HEK293 (cell line): ENCODE data around the gene PRUNE2.

Experiments
- CTCF ChIA-PET: fragments of 350-600 bp; formaldehyde crosslinking; extraction: SDS; loops from one replicate; lab custom pipeline; 2021; ENCODE audit warnings: antibody characterized with exemption; lab: Yijun Ruan, JAX
- POLR2A ChIA-PET: fragments of 300-600 bp; formaldehyde crosslinking; extraction: SDS; loops from one replicate; lab custom pipeline; 2020; ENCODE audit warnings: antibody characterized with exemption, inconsistent platforms; lab: Yijun Ruan, JAX
- H3K27ac ChIP-seq: fragments of 200-500 bp; sonication (Bioruptor generic); 2 replicates; pipeline ENCODE4 v1.5.1; 2014; ENCODE audit warnings: low read depth, low read length, control low read depth, inconsistent platforms; ENCODE audit errors: extremely low read depth
- H3K36me3 ChIP-seq, 2 experiments: fragments of 200-500 bp in 1 of 2; sonication (Bioruptor generic) in 1 of 2; 1 replicate in 1 of 2; 2 replicates in 1 of 2; pipeline ENCODE4 v1.5.1; 2014 to 2017; ENCODE audit warnings: inconsistent platforms in 2 of 2, low read length in 2 of 2; ENCODE audit not compliant: control insufficient read depth in 2 of 2, insufficient read depth in 1 of 2
- H3K4me1 ChIP-seq: fragments of 200-500 bp; sonication (Bioruptor generic); 2 replicates; pipeline ENCODE4 v1.5.1; 2014; ENCODE audit warnings: mild to moderate bottlenecking, low read length, inconsistent platforms; ENCODE audit not compliant: control insufficient read depth, insufficient read depth
- H3K4me3 ChIP-seq: 2 replicates; pipeline ENCODE4 v1.5.1; 2011; ENCODE audit warnings: low read depth, mild to moderate bottlenecking, control low read depth, low read length, moderate library complexity
- H3K9me3 ChIP-seq: fragments of 200-500 bp; sonication (Bioruptor generic); 2 replicates; pipeline ENCODE4 v1.5.1; 2014; ENCODE audit warnings: low read depth, low read length, inconsistent platforms; ENCODE audit not compliant: control insufficient read depth, insufficient read depth
- HOXC10 ChIP-seq: sonication (generic); formaldehyde crosslinking; IDR thresholded peaks from 2 replicates; pipeline ENCODE4 v1.8.1; 2023; ENCODE audit warnings: mild to moderate bottlenecking, missing genetic modification reagents
- INSM2 ChIP-seq: fragments of 450-650 bp; formaldehyde crosslinking; IDR thresholded peaks from 2 replicates; pipeline ENCODE4 v1.5.1; 2016; ENCODE audit warnings: missing biosample characterization, missing genetic modification characterization
- PRDM6 ChIP-seq: fragments of 450-650 bp; formaldehyde crosslinking; IDR thresholded peaks from 2 replicates; pipeline ENCODE4 v1.5.1; 2017; ENCODE audit warnings: missing biosample characterization, missing genetic modification characterization
- REST ChIP-seq: fragments of 450-650 bp; formaldehyde crosslinking; IDR thresholded peaks from 2 replicates; pipeline ENCODE4 v1.5.1; 2016; ENCODE audit warnings: missing biosample characterization, missing genetic modification characterization
- SCRT1 ChIP-seq: fragments of 450-650 bp; formaldehyde crosslinking; IDR thresholded peaks from 2 replicates; pipeline ENCODE4 v1.5.1; 2016; ENCODE audit warnings: missing biosample characterization, missing genetic modification characterization, borderline replicate concordance
- SETDB1 ChIP-seq: IDR thresholded peaks from one replicate; pipeline ENCODE4 v1.6.1; 2017; ENCODE audit warnings: mild to moderate bottlenecking, low read length, moderate library complexity, mixed read lengths; ENCODE audit not compliant: insufficient read length
- SP3 ChIP-seq: fragments of 450-650 bp; formaldehyde crosslinking; IDR thresholded peaks from 2 replicates; pipeline ENCODE4 v1.5.1; 2016; ENCODE audit warnings: missing biosample characterization, missing genetic modification characterization
- TCF7L2 ChIP-seq: IDR thresholded peaks from 2 replicates; pipeline ENCODE4 v1.6.1; 2011; ENCODE audit warnings: low read depth, mild to moderate bottlenecking, inconsistent platforms, low read length, moderate library complexity, borderline replicate concordance
- YY2 ChIP-seq: fragments of 450-650 bp; formaldehyde crosslinking; IDR thresholded peaks from 2 replicates; pipeline ENCODE4 v1.5.1; 2016; ENCODE audit warnings: missing biosample characterization, missing genetic modification characterization
- ZNF19 ChIP-seq: fragments of 450-650 bp; formaldehyde crosslinking; IDR thresholded peaks from 2 replicates; pipeline ENCODE4; 2016; ENCODE audit warnings: missing biosample characterization, missing genetic modification characterization, low read depth
- ZNF248 ChIP-seq: fragments of 450-650 bp; formaldehyde crosslinking; IDR thresholded peaks from 2 replicates; pipeline ENCODE4 v1.5.1; 2017; ENCODE audit warnings: missing biosample characterization, missing genetic modification characterization
- ZNF26 ChIP-seq: fragments of 450-650 bp; formaldehyde crosslinking; IDR thresholded peaks from 2 replicates; pipeline ENCODE4 v1.5.1; 2016; ENCODE audit warnings: missing biosample characterization, missing genetic modification characterization
- ZNF311 ChIP-seq: fragments of 450-650 bp; formaldehyde crosslinking; IDR thresholded peaks from 2 replicates; pipeline ENCODE4 v1.5.1; 2017; ENCODE audit warnings: missing biosample characterization, missing genetic modification characterization, borderline replicate concordance
- ZNF324 ChIP-seq: fragments of 450-650 bp; formaldehyde crosslinking; IDR thresholded peaks from 2 replicates; pipeline ENCODE4 v1.5.1; 2016; ENCODE audit warnings: missing biosample characterization, missing genetic modification characterization
- ZNF391 ChIP-seq: fragments of 450-650 bp; formaldehyde crosslinking; IDR thresholded peaks from 2 replicates; pipeline ENCODE4 v1.5.1; 2016; ENCODE audit warnings: low read depth, missing biosample characterization, missing genetic modification characterization, borderline replicate concordance
- ZNF394 ChIP-seq: fragments of 450-650 bp; formaldehyde crosslinking; IDR thresholded peaks from 2 replicates; pipeline ENCODE4 v1.5.1; 2016; ENCODE audit warnings: missing biosample characterization, missing genetic modification characterization, mild to moderate bottlenecking, moderate library complexity, borderline replicate concordance
- ZNF398 ChIP-seq: fragments of 450-650 bp; formaldehyde crosslinking; IDR thresholded peaks from 2 replicates; pipeline ENCODE4 v1.5.1; 2017; ENCODE audit warnings: missing biosample characterization, missing genetic modification characterization
- ZNF521 ChIP-seq: fragments of 450-650 bp; formaldehyde crosslinking; IDR thresholded peaks from 2 replicates; pipeline ENCODE4 v1.5.1; 2017; ENCODE audit warnings: missing biosample characterization, mild to moderate bottlenecking, missing genetic modification characterization
- ZNF558 ChIP-seq: fragments of 450-650 bp; formaldehyde crosslinking; IDR thresholded peaks from 2 replicates; pipeline ENCODE4 v1.5.1; 2016; ENCODE audit warnings: missing biosample characterization, missing genetic modification characterization
- ZNF560 ChIP-seq: fragments of 450-650 bp; formaldehyde crosslinking; IDR thresholded peaks from 2 replicates; pipeline ENCODE4 v1.5.1; 2017; ENCODE audit warnings: missing biosample characterization, missing genetic modification characterization, borderline replicate concordance
- ZNF704 ChIP-seq: fragments of 450-650 bp; formaldehyde crosslinking; IDR thresholded peaks from 2 replicates; pipeline ENCODE4 v1.5.1; 2016; ENCODE audit warnings: missing biosample characterization, missing genetic modification characterization
- ZSCAN16 ChIP-seq: fragments of 450-650 bp; formaldehyde crosslinking; IDR thresholded peaks from 2 replicates; pipeline ENCODE4 v1.5.1; 2016; ENCODE audit warnings: missing biosample characterization, missing genetic modification characterization

PRUNE2 gene

GRCh38 chr9:76650692-76651091 is 255.2 kb downstream of the PRUNE2 start:
- Histone ChIP-seq H3K4me1 (peaks cover 5% of the 10 kb centered on the region; the same call in 1 of the 2 replicates), H3K36me3 (no peaks in the 10 kb centered on the region), H3K27ac (no peak overlapping the region), H3K9me3 (no peaks in the 10 kb centered on the region), H3K4me3 (no peak overlapping the region)
- ChIA-PET POLR2A (no interaction called here), CTCF (interaction anchor here (0.7 to 2.2 kb wide), 3 partner anchors 9 to 204 kb away, joined by 3 to 12 read pairs (median 4); no protein-coding TSS in a partner anchor)
- TF ChIP-seq ZNF19 (tag by site-specific recombination): no peak
- no peak for TF ChIP-seq ZNF560 (tag by site-specific recombination)
- no peak for TF ChIP-seq ZNF248 (tag by site-specific recombination)
- no peak for TF ChIP-seq ZSCAN16
- TF ChIP-seq ZNF398 (tag by site-specific recombination): no peak
- no peak for TF ChIP-seq ZNF26 (tag by site-specific recombination)
- TF ChIP-seq ZNF311 (tag by site-specific recombination): no peak
- TF ChIP-seq SETDB1: no peak
- no peak for TF ChIP-seq ZNF521 (tag by site-specific recombination)
- TF ChIP-seq ZNF558 (tag by site-specific recombination): no peak
- no peak for TF ChIP-seq INSM2 (tag by site-specific recombination)
- no peak for TF ChIP-seq ZNF394 (tag by site-specific recombination)
- TF ChIP-seq ZNF704 (tag by site-specific recombination): no peak
- TF ChIP-seq TCF7L2: no peak
- TF ChIP-seq SCRT1: no peak
- TF ChIP-seq YY2 (tag by site-specific recombination): no peak

- peaks cover 5% of the 10 kb centered on the region; the same call in 1 of the 2 replicates for H3K4me1 ChIP-seq
- H3K27ac ChIP-seq: no peak overlapping the region
- ChIA-PET POLR2A (no interaction called here), CTCF (interaction anchor here (1.0 to 2.2 kb wide), 3 partner anchors 10 to 203 kb away, joined by 3 to 12 read pairs (median 5); no protein-coding TSS in a partner anchor)
- no peaks in the 10 kb centered on the region for H3K36me3 ChIP-seq
- no peaks in the 10 kb centered on the region for H3K9me3 ChIP-seq
- no peak overlapping the region for H3K4me3 ChIP-seq
- TF ChIP-seq REST (tag by site-specific recombination) (no peak), SP3 (no peak), PRDM6 (tag by site-specific recombination) (no peak), ZNF324 (tag by site-specific recombination) (no peak), HOXC10 (no peak), ZNF398 (tag by site-specific recombination) (no peak), ZNF391 (no peak)
Measured at GRCh38 chr9:76649894-76650293, 256.0 kb downstream of the PRUNE2 start.
